GM19240 (cell line): ENCODE measurements around the gene ASAP2.

Source experiments
- DNase-seq: peaks from one replicate; pipeline ENCODE4 v3.0.0; 2011; ENCODE audit warnings: low spot score; ENCODE audit not compliant: insufficient read length

The ASAP2 gene

GRCh38 chr2:9205963-9206948 lies at the start of gene ASAP2:
TSS of gene ASAP2 (plus strand) at chr2:9206812. CDS start at chr2:9207105, 293 bp downstream.
- DNase-seq: peak; percentile 50

- no peak for DNase-seq
These were observed 47.5 kb upstream of the ASAP2 start for GRCh38 chr2:9158786-9159779.

GRCh38 chr2:9160732-9161131 lies 45.9 kb upstream of the ASAP2 start:
- DNase-seq: no peak

DNA sequence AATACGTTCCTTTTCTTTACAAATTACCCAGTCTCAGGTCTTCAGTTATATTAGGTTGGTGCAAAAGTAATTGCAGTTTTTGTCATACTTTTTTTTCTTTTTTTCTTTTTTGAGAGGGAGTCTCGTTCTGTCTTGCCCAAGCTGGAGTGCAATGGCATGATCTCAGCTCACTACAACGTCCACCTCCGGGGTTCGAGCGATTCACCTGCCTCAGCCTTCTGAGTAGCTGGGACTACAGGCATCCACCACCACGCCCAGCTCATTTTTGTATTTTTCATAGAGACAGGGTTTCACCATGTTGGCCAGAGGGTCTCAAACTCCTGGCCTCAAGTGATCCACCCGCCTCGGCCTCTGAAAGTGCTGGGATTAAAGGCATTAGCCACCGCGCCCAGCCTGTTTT lies 43.8 kb upstream of the ASAP2 start:
- no peak for DNase-seq

DNA sequence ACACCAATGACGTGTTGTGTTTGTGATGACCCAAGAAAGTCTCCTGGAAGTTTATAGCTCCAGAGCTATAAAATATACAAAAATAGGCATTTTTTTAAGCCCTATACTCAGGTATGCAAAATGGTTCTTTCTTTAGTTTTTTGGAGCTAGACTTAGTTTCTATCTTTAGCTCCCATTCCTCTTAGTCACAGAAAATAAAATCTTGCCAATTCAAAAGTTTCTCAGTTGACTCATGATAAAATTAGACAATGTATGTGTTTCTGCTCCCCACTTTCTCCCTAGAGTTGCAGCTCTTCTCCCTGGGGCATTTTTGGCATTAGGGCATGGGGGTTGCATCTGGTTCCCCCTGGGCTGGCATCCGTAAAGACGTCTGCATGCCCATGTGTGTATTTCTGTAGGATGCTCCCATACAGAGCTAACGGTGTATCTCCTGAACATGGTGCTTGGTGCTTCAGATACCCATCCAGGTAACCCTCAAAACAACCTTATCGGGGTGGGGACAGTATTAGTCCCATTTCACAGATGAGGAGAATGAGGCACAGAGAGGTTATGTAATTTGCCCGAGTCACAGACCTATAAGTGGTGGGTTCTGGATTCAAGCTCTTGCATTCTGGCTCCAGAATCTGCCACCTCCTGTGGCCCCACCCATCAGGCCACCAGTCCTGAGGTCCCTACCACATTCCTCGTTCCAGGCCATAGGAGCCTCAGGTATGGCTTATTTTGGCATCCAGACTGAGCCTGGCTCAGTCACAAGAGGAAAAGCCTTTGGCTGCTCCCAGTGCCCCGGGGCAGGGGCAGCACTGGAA lies 43.1 kb upstream of the ASAP2 start:
- DNase-seq: no peak

DNA sequence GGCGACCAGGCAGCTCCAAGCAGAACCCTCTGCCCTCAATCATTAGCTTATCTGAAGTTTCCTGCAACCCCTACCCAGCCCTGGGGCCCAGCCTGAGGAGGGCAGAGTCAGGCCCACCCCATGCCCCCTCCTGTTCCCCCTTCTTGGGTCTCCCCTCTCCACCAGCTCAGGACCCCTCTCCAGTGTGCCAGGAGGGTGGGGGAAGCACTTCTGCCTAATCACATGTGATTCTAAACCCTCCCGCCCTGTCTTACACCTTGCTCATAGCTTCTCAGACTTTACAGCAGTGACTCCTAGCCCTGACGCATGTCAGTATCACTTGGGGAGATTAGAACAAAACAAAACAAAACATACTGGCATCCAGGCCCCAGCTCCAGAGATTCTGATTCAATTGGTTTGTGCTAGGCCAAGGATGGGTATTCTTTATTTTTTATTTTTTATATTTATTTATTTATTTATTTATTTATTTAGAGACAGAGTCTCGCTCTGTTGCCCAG lies 42.5 kb upstream of the ASAP2 start:
- no peak for DNase-seq

GRCh38 chr2:9165625-9166024 lies 41.0 kb upstream of the ASAP2 start:
- DNase-seq: no peak

DNA sequence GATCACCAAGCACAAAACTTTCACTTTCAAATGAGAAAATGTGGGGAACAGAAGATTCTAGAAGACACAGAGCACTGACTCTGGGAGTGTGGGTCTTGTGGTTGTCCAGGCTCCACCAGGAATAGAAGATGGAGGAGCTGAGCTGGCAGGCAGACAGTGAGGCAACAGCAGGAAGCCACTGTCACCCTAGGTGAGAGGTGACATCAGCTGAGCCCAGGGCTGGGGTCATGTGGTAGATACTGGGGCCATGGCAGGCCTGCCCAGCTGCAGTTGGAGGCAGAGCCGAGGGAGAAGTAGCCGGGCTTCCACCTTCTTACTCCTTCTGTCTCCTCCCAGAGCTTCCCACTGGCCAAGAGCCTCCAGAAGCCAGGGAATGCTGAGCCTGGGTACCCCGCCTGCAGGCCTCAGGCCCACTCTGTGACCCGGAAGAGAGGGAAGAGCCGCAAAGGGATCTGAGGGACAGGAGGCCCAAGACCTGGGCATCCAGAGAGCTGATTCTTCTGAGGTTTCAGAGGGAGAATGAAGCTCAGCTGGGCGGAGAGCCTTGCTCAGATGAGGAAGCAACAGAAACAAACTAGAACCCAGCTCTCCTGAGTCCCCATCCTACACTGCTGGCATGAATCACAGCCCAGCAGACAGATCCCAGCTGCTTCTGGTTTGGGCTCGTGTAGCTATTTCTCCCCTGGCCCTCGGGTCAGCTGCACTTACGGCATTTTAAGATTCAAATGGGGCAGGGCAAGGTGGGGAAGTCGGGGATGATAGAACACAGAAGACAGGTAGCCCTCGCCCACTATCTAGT lies 39.8 kb upstream of the ASAP2 start:
- DNase-seq: no peak

DNA sequence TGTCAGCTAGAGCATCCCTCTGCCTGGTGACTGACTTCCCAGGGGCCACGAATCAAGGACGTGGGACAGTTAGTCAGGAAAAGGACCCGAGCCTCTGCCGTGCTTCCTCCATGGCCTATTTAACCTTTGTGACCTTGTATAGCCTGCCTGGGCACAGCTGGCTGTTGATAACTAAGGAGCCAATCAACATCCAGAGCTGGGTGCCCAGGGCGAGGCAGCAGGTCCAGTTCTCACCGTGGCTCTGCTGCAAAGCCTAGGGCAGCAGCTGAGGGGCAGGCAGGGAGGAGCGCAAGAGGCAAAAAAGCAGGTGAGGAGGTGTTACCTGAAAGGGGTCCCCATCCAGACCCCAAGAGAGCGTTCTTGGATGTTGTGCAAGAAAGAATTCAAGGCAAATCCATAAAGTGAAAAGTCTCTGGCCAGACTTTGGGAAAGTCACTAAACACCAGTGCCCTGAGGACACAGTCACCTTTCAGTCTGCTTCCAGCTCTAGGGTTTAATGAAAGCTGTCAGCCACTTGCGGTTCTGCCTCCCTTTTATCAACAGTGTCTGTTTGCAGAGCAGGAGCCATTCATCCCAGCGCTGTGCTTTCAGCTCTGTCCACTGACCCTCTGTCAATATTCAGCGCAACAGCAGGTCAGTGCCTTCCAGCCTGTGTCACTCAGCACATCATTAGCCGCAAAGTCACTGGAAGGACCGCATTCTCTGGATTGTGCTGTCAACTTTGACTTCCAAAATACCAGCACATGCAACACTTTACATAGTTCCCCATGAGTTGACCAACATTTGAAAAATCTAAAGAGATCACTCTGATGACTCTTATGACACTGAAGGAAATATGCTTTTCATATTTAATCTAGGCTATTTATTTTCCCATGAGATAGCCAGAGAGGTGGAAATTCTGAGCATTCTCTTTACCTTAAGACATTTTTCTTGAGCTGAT lies 38.6 kb upstream of the ASAP2 start:
- no peak for DNase-seq

DNA sequence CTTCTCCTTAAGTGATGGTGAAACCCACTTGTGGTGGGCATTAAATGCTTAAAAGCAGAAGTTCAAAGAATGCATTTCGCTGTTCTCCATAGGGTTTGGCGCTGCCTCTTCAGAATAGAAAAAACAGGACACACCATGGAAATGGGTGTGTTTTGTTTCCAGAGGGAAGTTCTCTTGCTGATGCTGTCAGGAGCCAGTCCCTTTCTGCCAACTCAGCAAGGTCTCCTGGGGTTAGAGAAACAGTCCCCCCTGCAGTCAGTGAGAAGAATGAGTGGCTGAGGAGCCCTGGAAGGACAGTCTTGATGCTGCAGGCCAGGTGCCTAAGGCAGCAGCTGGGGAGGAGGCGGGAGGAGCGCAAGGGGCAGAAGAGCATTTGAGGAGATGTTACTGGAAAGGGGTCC lies 37.8 kb upstream of the ASAP2 start:
- DNase-seq: no peak

DNA sequence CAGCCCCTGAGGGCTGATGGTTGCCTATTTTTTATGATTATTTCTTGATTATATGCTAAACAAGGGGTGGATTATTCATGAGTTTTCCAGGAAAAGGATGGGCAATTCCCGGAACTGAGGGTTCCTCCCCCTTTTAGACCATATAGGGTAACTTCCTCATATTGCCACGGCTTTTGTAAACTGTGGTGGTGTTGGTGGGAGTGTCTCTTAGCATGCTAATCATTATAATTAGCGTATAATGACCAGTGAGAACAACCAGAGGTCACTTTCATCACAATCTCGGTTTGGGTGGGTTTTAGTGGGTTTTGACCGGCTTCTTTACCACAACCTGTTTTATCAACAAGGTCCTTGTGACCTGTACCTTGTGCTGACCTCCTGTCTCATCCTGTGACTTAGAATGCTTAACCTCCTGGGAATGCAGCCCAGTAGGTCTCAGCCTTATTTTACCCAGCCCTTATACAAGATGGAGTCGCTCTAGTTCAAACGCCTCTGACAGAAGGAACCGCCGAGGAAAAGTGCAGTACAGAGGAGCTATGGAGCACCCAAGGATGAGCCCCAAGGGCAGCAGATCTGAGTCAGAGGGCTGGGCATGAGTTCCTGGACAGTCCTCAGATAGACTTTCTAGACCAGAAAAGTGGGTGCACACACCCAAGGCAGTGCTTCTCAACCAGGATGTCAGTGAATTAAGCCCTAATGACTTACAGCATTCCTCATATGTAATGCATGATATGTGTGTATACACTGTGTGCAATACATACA lies 37.1 kb upstream of the ASAP2 start:
- DNase-seq: no peak

GRCh38 chr2:9170458-9171130 lies 36.0 kb upstream of the ASAP2 start:
- DNase-seq: no peak

GRCh38 chr2:9174771-9175437 lies 31.7 kb upstream of the ASAP2 start:
- DNase-seq: no peak

GRCh38 chr2:9178110-9178903 lies 28.3 kb upstream of the ASAP2 start:
- no peak for DNase-seq

DNA sequence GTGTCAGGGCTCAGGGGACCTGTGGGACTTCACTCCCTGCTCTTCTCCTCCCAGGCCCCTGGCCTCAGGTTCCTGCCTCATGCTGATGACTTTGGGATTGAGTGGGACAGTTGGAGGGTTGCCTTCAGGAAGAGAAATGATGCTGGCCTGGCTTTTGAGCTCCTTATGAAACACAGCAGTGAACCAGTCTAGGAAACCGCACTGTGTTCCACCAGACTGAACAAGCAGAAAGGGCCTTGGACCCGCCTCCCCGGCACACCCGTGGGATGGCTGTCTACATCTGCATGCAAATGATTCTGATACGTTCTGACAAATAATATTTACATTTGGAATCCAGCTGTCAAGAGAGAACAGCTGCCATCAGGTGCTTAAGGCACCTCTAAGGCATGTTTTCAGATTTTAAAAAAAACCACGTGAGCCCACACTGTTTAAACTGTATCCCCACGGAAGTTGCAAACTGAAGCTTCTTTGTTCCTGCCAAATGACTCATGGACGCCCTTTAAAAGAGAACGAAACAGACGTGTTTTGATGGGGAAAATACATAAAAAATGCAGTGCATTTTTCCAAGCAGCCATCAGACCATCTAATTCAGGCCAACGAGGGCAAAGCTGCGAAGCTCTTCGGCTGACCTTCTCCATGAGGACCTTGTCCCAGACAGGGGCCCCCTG lies 27.6 kb upstream of the ASAP2 start:
- no peak for DNase-seq
